Lower lobe of right lung (tissue), 2 donors: Measurements from ENCODE around the gene UPF3A. TPM values are rescaled to one million over a fixed set of nuclear protein-coding genes. Genes with fewer than 3 reads are reported as not detected.
A peak's percentile ranks its signal among the peaks of the same experiment; 100 is the strongest.

ENCODE experiments used
- ATAC-seq, 2 donors: fragments of 200-7000 bp; cut with Tn5 transposase; one replicate each; pipeline ENCODE4 v1.9.1; 2020 to 2022; ENCODE audit warnings: mild to moderate bottlenecking in 2 of 2, moderate library complexity in 2 of 2
- DNase-seq: peaks from one replicate; pipeline ENCODE4 v3.0.0-alpha.2; 2020
- H3K27ac ChIP-seq: fragments of 200-600 bp; one replicate; pipeline ENCODE4 v1.8.0; 2022
- H3K27me3 ChIP-seq: fragments of 200-600 bp; one replicate; pipeline ENCODE4 v1.8.0; 2022; ENCODE audit warnings: low read depth
- H3K36me3 ChIP-seq: fragments of 200-600 bp; one replicate; pipeline ENCODE4 v1.8.0; 2022; ENCODE audit warnings: mild to moderate bottlenecking
- H3K4me1 ChIP-seq: fragments of 200-600 bp; one replicate; pipeline ENCODE4 v1.8.0; 2022
- H3K4me3 ChIP-seq: fragments of 200-600 bp; one replicate; pipeline ENCODE4 v1.8.0; 2022; ENCODE audit warnings: mild to moderate bottlenecking
- H3K9me3 ChIP-seq: fragments of 200-600 bp; one replicate; pipeline ENCODE4 v1.8.0; 2022
- CTCF ChIP-seq: fragments of 200-600 bp; IDR thresholded peaks from one replicate; pipeline ENCODE4 v1.8.0; 2022; ENCODE audit warnings: antibody characterized with exemption, mild to moderate bottlenecking
- intact Hi-C: fragments of 100-400 bp; cut with DNase I; formaldehyde crosslinking; loops from one replicate; pipeline ENCODE4 v1.11.0; 2022
- long read RNA-seq: library from polyadenylated mRNA; unstranded; transcript quantifications from one replicate; pipeline ENCODE4 v2.0.0, GENCODE V29; 2021
- total RNA-seq: library from RNA; stranded (reverse); fragmentation: NEBNext Ultra II Directional; extraction: Animal tissue kit (Norgen Biotek cat#: 25700); gene quantifications from one replicate; pipeline ENCODE4 v1.2.1, GENCODE V29; 2021
- donor health status: DM: no; HTN: yes; CAD: no; lungs with severe emphysema.

UPF3A gene
- total RNA-seq, result 38.9 TPM
- long read RNA-seq, transcript UPF3A-209 (2 exons, 494 nt), result major isoform, 6 of 78 reads
- long read RNA-seq, partial matches to known transcripts, result 35 of 78 reads
- long read RNA-seq, other reads (novel, unspliced or antisense), result 30 of 78 reads

DNA sequence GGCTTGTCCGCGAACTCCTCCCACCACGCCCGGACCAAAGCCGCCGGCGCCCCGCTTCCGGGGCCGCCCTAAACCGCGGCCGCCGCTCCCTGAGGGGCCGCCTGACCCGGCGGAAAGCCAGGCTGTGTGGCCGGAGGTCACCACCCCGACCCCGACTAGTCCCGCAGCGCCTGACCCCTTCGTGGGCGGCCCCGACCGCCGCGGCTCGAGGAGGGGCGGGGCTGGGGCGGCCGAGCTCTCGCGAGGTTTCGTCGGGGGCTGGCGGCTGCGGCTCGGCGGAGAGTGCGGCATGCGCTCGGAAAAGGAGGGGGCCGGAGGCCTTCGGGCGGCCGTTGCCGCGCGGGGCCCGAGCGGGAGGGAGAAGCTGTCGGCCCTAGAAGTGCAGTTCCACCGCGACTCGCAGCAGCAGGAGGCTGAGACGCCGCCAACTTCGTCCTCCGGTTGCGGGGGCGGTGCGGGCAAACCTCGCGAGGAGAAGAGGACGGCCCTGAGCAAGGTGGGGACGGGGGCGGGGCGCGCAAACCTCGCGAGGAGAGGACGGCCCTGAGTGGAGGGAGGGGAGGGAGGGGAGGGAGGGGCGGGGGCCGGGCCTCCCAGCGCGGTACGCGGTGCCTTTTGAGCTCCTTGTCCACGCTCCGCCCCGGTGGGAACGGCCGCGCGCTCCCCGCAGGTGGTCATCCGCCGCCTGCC lies at the start of gene UPF3A:
Gene UPF3A (plus strand): TSS at position 251 of the 690 bp plus-strand sequence. CDS start 39 bp downstream, at position 290.
- intact Hi-C loops, result no loop called here
- no peaks in the 10 kb centered on the region for H3K27me3 ChIP-seq
- H3K36me3 ChIP-seq, result peaks cover 35% of the 10 kb centered on the region
- DNase-seq (peak; percentile 92), ATAC-seq (peak; percentile 96 to 97)
- peak within 1 kb of the TSS; percentile 97 for H3K27ac ChIP-seq
- H3K4me3 ChIP-seq, result peak within 1 kb of the TSS; percentile 79
- TF ChIP-seq CTCF, result no peak
- H3K4me1 ChIP-seq, result peaks cover 26% of the 10 kb centered on the region
- no peaks in the 10 kb centered on the region for H3K9me3 ChIP-seq

- no peak overlapping the region for H3K27ac ChIP-seq
- intact Hi-C loops, result no loop called here
- ATAC-seq, result no peak
- no peak for TF ChIP-seq CTCF
- H3K9me3 ChIP-seq, result no peaks in the 10 kb centered on the region
- H3K4me1 ChIP-seq, result peaks cover 21% of the 10 kb centered on the region
- peaks cover 11% of the 10 kb centered on the region for H3K27me3 ChIP-seq
- no peak overlapping the region for H3K4me3 ChIP-seq
- peaks cover 4% of the 10 kb centered on the region for H3K36me3 ChIP-seq
- DNase-seq, result no peak
Measured at GRCh38 chr13:114231886-114232285, 49.5 kb upstream of the UPF3A start.

- H3K27me3 ChIP-seq, result no peaks in the 10 kb centered on the region
- no peaks in the 10 kb centered on the region for H3K9me3 ChIP-seq
- intact Hi-C loops, result no loop called here
- peak overlapping the region; percentile 99 for H3K4me3 ChIP-seq
- H3K27ac ChIP-seq, result peak overlapping the region; percentile 91
- TF ChIP-seq CTCF, result no peak
- H3K36me3 ChIP-seq, result peaks cover 28% of the 10 kb centered on the region
- no peak for ATAC-seq
- peaks cover 18% of the 10 kb centered on the region for H3K4me1 ChIP-seq
- no peak for DNase-seq
Measured at GRCh38 chr13:114234266-114234644, 47.1 kb upstream of the UPF3A start.

GRCh38 chr13:114234645-114235421 lies 46.6 kb upstream of the UPF3A start, which contains the start of gene CDC16:
Gene CDC16, plus strand, starts transcription at chr13:114234897. Its CDS starts 188 bp downstream, at chr13:114235085.
- H3K4me3 ChIP-seq, result peak within 1 kb of the TSS; percentile 99

More at GRCh38 chr13:114234645-114235421, 46.6 kb upstream of the UPF3A start, which contains the start of gene CDC16:
- DNase-seq (peak; percentile 95), ATAC-seq (peak; percentile 99)
- Histone ChIP-seq H3K27ac (peak within 1 kb of the TSS; percentile 91), H3K4me1 (peaks cover 15% of the 10 kb centered on the region), H3K9me3 (no peaks in the 10 kb centered on the region), H3K27me3 (no peaks in the 10 kb centered on the region), H3K36me3 (peaks cover 33% of the 10 kb centered on the region)
- intact Hi-C loops, result no loop called here
- peak; percentile 32 for TF ChIP-seq CTCF
